RWPE2 (cell line): ENCODE measurements around the gene CCDC121.

Experiments
- ATAC-seq: fragments of 200-7000 bp; cut with Tn5 transposase; 3 replicates; pipeline ENCODE4 v1.9.1; 2021; ENCODE audit warnings: low read depth
- DNase-seq: peaks from one replicate; pipeline ENCODE4 v3.0.0-alpha.2; 2020; ENCODE audit warnings: low spot score
- H3K27ac ChIP-seq: fragments of 450-650 bp; 2 replicates; pipeline ENCODE4 v1.5.1; 2017; ENCODE audit warnings: mild to moderate bottlenecking; ENCODE audit not compliant: poor library complexity, severe bottlenecking
- H3K27me3 ChIP-seq: fragments of 250-450 bp; sonication (Bioruptor Pico); 2 replicates; pipeline ENCODE4 v1.5.1; 2021; ENCODE audit warnings: mild to moderate bottlenecking, moderate library complexity; ENCODE audit not compliant: insufficient read depth, poor library complexity, severe bottlenecking
- H3K36me3 ChIP-seq: fragments of 250-450 bp; sonication (Bioruptor Pico); 2 replicates; pipeline ENCODE4 v1.5.1; 2020; ENCODE audit warnings: low read depth, mild to moderate bottlenecking, moderate library complexity
- H3K4me1 ChIP-seq: fragments of 250-450 bp; sonication (Bioruptor Pico); 2 replicates; pipeline ENCODE4 v1.5.1; 2021; ENCODE audit warnings: mild to moderate bottlenecking, moderate library complexity; ENCODE audit not compliant: insufficient read depth, poor library complexity, severe bottlenecking
- H3K4me3 ChIP-seq: fragments of 250-450 bp; sonication (Bioruptor Pico); 2 replicates; pipeline ENCODE4 v1.5.1; 2021; ENCODE audit warnings: mild to moderate bottlenecking, moderate library complexity; ENCODE audit not compliant: severe bottlenecking
- H3K9me3 ChIP-seq: fragments of 250-450 bp; sonication (Bioruptor Pico); 2 replicates; pipeline ENCODE4 v1.5.1; 2021; ENCODE audit warnings: mild to moderate bottlenecking, moderate library complexity; ENCODE audit not compliant: severe bottlenecking
- TF ChIP-seq, protein P1 (sequence below): fragments of 450-650 bp; IDR thresholded peaks from one replicate; pipeline ENCODE4 v1.5.1; 2017; ENCODE audit warnings: mild to moderate bottlenecking, moderate library complexity; ENCODE audit not compliant: poor library complexity, severe bottlenecking

CCDC121 gene

DNA sequence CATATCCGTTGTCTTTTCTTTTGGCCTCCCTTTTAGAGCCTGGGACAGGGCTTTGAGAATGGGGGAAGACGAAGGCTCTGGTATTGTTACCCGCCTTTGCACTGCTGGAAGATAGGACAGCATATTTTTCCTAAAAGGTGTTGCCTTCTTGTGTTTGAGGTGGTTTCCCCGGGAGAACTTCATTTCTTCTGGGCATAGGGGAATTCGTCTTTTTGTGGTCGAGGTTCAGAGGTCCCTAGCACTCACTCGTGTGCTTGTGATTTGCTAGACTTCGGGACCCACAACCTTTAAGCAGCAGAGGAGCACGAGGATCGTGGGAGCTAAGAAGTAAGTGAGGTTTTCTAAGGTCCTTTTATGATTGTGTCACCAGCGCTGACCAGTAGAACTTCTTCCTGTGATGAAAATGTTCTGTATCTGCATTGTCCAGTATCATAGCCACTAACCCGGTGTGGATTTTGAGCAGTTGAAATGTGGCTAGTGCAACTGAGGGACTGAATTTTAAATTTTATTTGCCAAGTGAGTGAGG lies 45.4 kb downstream of the CCDC121 start:
- no peaks in the 10 kb centered on the region for H3K27me3 ChIP-seq
- TF ChIP-seq, protein P1, sequence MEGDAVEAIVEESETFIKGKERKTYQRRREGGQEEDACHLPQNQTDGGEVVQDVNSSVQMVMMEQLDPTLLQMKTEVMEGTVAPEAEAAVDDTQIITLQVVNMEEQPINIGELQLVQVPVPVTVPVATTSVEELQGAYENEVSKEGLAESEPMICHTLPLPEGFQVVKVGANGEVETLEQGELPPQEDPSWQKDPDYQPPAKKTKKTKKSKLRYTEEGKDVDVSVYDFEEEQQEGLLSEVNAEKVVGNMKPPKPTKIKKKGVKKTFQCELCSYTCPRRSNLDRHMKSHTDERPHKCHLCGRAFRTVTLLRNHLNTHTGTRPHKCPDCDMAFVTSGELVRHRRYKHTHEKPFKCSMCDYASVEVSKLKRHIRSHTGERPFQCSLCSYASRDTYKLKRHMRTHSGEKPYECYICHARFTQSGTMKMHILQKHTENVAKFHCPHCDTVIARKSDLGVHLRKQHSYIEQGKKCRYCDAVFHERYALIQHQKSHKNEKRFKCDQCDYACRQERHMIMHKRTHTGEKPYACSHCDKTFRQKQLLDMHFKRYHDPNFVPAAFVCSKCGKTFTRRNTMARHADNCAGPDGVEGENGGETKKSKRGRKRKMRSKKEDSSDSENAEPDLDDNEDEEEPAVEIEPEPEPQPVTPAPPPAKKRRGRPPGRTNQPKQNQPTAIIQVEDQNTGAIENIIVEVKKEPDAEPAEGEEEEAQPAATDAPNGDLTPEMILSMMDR, result no peak
- H3K27ac ChIP-seq, result peak overlapping the region; percentile 29
- DNase-seq, result no peak
- peak overlapping the region; percentile 57 for H3K4me3 ChIP-seq
- no peaks in the 10 kb centered on the region for H3K9me3 ChIP-seq
- peak; percentile 5; the same call in 2 of the 3 replicates for ATAC-seq
- H3K36me3 ChIP-seq, result peaks cover 14% of the 10 kb centered on the region; the same call in 1 of the 2 replicates
- H3K4me1 ChIP-seq, result peaks cover 17% of the 10 kb centered on the region

DNA sequence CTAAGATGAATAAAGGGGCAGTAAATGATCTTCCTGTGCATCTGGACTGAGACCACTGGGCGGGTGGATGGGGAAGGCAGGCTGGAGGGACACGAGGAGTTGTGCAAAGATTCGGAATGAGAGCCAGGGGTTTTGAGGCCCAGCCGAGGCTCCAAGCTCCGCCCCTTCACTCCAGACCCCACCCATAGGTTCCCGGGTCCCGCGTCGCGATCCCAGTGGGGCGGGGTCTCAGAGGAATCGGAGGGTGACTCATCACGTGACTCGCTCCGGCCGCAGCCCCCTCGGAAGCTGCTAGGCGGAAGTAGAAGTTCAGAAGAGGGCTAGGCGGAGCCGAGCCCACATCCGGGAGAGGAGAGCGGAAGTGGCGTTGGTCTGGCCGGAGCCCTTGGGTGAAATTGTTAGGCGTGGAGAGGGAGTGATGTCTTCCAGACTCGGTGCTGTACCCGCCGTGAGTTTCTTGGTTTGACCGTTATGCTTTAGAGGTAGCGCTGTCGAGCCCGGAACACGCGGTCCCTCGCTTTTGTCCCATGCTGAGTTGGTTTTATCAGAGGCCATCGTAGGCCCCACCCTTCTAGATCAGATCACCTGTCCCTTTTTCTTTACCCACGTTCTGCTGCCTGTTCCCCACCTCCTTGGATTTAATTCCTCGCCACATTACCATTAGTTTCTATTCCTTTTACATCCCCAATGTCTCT lies 46.0 kb downstream of the CCDC121 start, which contains the start of gene ZNF512:
ZNF512 (plus strand) TSS at position 348 of the 695 bp plus-strand sequence; CDS start at position 419, 71 bp downstream.
- TF ChIP-seq, protein P1, result no peak
- H3K4me3 ChIP-seq, result peak within 1 kb of the TSS; percentile 57
- H3K36me3 ChIP-seq, result peaks cover 14% of the 10 kb centered on the region; the same call in 1 of the 2 replicates
- peak within 1 kb of the TSS; percentile 29 for H3K27ac ChIP-seq
- DNase-seq, result peak; percentile 84
- H3K9me3 ChIP-seq, result no peaks in the 10 kb centered on the region
- peaks cover 17% of the 10 kb centered on the region for H3K4me1 ChIP-seq
- H3K27me3 ChIP-seq, result no peaks in the 10 kb centered on the region
- ATAC-seq, result peak; percentile 97

DNA sequence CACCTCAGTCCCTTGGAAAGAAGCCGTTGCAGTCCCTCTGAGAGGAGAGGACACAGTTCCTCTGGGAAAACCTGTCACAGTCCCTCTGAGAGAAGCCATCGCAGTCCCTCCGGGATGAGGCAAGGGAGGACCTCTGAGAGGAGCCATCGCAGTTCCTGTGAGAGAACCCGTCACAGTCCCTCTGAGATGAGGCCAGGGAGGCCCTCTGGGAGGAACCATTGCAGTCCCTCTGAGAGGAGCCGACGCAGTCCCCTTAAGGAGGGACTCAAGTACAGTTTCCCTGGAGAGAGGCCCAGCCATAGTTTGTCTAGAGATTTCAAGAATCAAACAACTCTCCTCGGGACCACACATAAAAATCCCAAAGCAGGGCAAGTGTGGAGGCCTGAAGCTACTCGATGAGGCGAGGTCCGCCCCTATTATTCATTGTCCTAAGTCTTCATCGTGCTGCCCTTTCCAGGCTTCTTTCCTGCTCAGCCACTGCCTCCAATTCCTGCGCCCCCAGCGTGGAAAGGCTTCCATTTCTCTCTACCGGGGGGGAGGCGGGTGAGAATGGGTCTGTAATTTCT lies 46.6 kb downstream of the CCDC121 start:
- no peaks in the 10 kb centered on the region for H3K9me3 ChIP-seq
- no peak for DNase-seq
- ATAC-seq, result no peak
- H3K27me3 ChIP-seq, result no peaks in the 10 kb centered on the region
- peak overlapping the region; percentile 57 for H3K4me3 ChIP-seq
- H3K4me1 ChIP-seq, result peaks cover 17% of the 10 kb centered on the region
- peaks cover 14% of the 10 kb centered on the region; the same call in 1 of the 2 replicates for H3K36me3 ChIP-seq
- TF ChIP-seq, protein P1, result no peak
- peak overlapping the region; percentile 29 for H3K27ac ChIP-seq

DNA sequence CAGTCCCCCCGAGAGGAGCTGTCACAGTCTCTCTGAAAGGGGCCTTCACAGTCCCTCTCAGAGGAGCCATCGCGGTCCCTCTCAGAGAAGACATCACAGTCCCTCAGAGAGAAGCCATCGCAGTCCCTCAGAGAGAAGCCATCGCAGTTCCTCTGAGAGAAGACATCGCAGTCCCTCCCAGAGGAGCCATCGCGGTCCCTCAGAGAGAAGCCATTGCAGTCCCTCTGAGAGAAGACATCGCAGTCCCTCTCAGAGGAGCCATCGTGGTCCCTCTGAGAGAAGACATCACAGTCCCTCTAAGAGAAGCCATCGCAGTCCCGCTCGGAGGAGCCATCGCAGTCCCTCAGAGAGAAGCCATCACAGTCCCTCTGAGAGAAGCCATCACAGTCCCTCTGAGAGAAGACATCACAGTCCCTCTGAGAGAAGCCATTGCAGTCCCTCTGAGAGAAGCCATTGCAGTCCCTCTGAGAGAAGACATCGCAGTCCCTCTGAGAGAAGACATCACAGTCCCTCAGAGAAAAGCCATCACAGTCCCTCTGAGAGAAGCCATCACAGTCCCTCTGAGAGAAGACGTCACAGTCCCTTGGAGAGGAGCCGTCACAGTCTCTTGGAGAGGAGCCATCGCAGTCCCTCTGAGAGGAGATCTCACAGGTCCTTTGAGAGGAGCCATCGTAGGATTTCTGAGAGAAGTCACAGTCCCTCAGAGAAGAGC lies 47.2 kb downstream of the CCDC121 start:
- Histone ChIP-seq H3K4me1 (peaks cover 17% of the 10 kb centered on the region), H3K36me3 (peaks cover 14% of the 10 kb centered on the region; the same call in 1 of the 2 replicates), H3K27ac (no peak overlapping the region), H3K9me3 (no peaks in the 10 kb centered on the region), H3K27me3 (no peaks in the 10 kb centered on the region), H3K4me3 (no peak overlapping the region)
- TF ChIP-seq, protein P1, result no peak
- DNase-seq (no peak), ATAC-seq (no peak)
